Endothelial cell of umbilical vein (primary cell): Measurements from ENCODE around the gene MAGED4. TPM values are rescaled to one million over a fixed set of nuclear protein-coding genes. Genes with fewer than 3 reads are reported as not detected.

Source experiments
- BruUV-seq: library from RNA; stranded (reverse); fragments of 400-500 nt; replicated peaks from 2 replicates; lab custom pipeline; 2021; lab: Mats Ljungman, UMichigan
- CTCF ChIA-PET: fragments of 300-600, 350-600 bp; sonication (Branson Sonifier 250); formaldehyde crosslinking; loops from one replicate; lab custom pipeline; 2021; ENCODE audit warnings: antibody characterized with exemption, inconsistent platforms; lab: Charles Lee
- POLR2A ChIA-PET: fragments of 300-600, 350-600 bp; sonication (Branson Sonifier 250); formaldehyde crosslinking; loops from one replicate; lab custom pipeline; 2021; ENCODE audit warnings: antibody characterized with exemption, inconsistent platforms; lab: Charles Lee
- DNase-seq: peaks from one replicate; pipeline ENCODE4 v3.0.0-alpha.2; 2011; ENCODE audit warnings: low read depth, low spot score
- FAIRE-seq: peaks from 2 replicates; lab custom pipeline; 2011; peaks lifted over from hg19 to GRCh38; lab: Jason Lieb, UNC
- H2AFZ ChIP-seq: 2 replicates; pipeline ENCODE4 v1.6.0; 2012; ENCODE audit warnings: low read depth, low read length, control low read depth, inconsistent platforms
- H3K27ac ChIP-seq: 2 replicates; pipeline ENCODE4 v1.5.1; 2011; ENCODE audit warnings: low read depth, mild to moderate bottlenecking, control low read depth, low read length, moderate library complexity; ENCODE audit not compliant: insufficient read depth
- H3K27me3 ChIP-seq, 2 experiments: 2 replicates each; pipeline versions ENCODE4 v1.6.0 to v1.6.1; 2011; ENCODE audit warnings: low read length in 2 of 2, mixed read lengths in 1 of 2; ENCODE audit not compliant: control insufficient read depth in 2 of 2, insufficient read depth in 2 of 2
- H3K36me3 ChIP-seq, 2 experiments: 2 replicates in 1 of 2; 3 replicates in 1 of 2; pipeline ENCODE4 v1.5.1; 2011; ENCODE audit warnings: low read length in 2 of 2, mild to moderate bottlenecking in 1 of 2, moderate library complexity in 1 of 2; ENCODE audit not compliant: control insufficient read depth in 2 of 2, insufficient read depth in 2 of 2; ENCODE audit errors: extremely low read depth in 1 of 2
- H3K4me1 ChIP-seq: 3 replicates; pipeline ENCODE4 v1.5.1; 2011; ENCODE audit warnings: mild to moderate bottlenecking, low read length; ENCODE audit not compliant: control insufficient read depth, insufficient read depth; ENCODE audit errors: extremely low read depth
- H3K4me2 ChIP-seq: 2 replicates; pipeline ENCODE4 v1.6.1; 2011; ENCODE audit warnings: low read length, control low read depth, mixed read lengths; ENCODE audit not compliant: insufficient read depth
- H3K4me3 ChIP-seq, 3 experiments: fragments of 200-600 bp in 1 of 3; sonication (generic), shearing (Covaris generic) in 1 of 3; replicated peaks in 1 of 3; 2 replicates each; pipeline ENCODE4 v1.5.1; 2011 to 2016; ENCODE audit warnings: control low read depth in 3 of 3, low read length in 3 of 3, mild to moderate bottlenecking in 2 of 3, inconsistent platforms in 1 of 3, low read depth in 1 of 3, moderate library complexity in 1 of 3; ENCODE audit not compliant: insufficient read depth in 1 of 3
- H3K79me2 ChIP-seq: 2 replicates; pipeline ENCODE4 v1.6.0; 2012; ENCODE audit warnings: low read length, inconsistent platforms; ENCODE audit not compliant: control insufficient read depth, insufficient read depth
- H3K9ac ChIP-seq: replicated peaks from 2 replicates; pipeline ENCODE3; 2011; ENCODE audit warnings: low read length, control low read depth; ENCODE audit not compliant: insufficient read depth; ENCODE audit errors: extremely low read depth
- H3K9me1 ChIP-seq: replicated peaks from 3 replicates; pipeline ENCODE4 v1.6.0; 2011; ENCODE audit warnings: mild to moderate bottlenecking, low read length; ENCODE audit not compliant: control insufficient read depth, insufficient read depth; ENCODE audit errors: extremely low read depth
- H3K9me3 ChIP-seq: replicated peaks from 2 replicates; pipeline ENCODE4 v1.5.1; 2012; ENCODE audit warnings: low read length, inconsistent platforms; ENCODE audit not compliant: control insufficient read depth, insufficient read depth
- H4K20me1 ChIP-seq: replicated peaks from 2 replicates; pipeline ENCODE3; 2011; ENCODE audit warnings: mild to moderate bottlenecking, low read length; ENCODE audit not compliant: control insufficient read depth, insufficient read depth; ENCODE audit errors: extremely low read depth
- EZH2 ChIP-seq: IDR thresholded peaks from 2 replicates; pipeline ENCODE4 v1.6.1; 2012; ENCODE audit warnings: borderline replicate concordance, low read depth, mild to moderate bottlenecking, moderate library complexity, low read length, inconsistent platforms; ENCODE audit not compliant: severe bottlenecking
- FOS ChIP-seq: IDR thresholded peaks from 2 replicates; pipeline ENCODE4 v1.6.1; 2011; ENCODE audit warnings: mild to moderate bottlenecking, low read length, moderate library complexity, borderline replicate concordance; ENCODE audit not compliant: insufficient read depth
- GATA2 ChIP-seq: IDR thresholded peaks from 2 replicates; pipeline ENCODE4 v1.7.0; 2011; ENCODE audit warnings: low read depth, mild to moderate bottlenecking, moderate library complexity, mixed read lengths, low read length; ENCODE audit not compliant: insufficient read length, insufficient read depth
- JUN ChIP-seq: IDR thresholded peaks from 2 replicates; pipeline ENCODE4 v1.6.1; 2011; ENCODE audit warnings: borderline replicate concordance, low read depth; ENCODE audit not compliant: insufficient read length, insufficient read depth
- MYC ChIP-seq: IDR thresholded peaks from one replicate; pipeline ENCODE4 v1.6.1; 2011; ENCODE audit warnings: mild to moderate bottlenecking, low read depth, low read length
- POLR2A ChIP-seq: IDR thresholded peaks from 2 replicates; pipeline ENCODE4 v1.6.1; 2012; ENCODE audit warnings: low read depth, mild to moderate bottlenecking, control low read depth, low read length
- POLR2AphosphoS5 ChIP-seq: IDR thresholded peaks from 2 replicates; pipeline ENCODE4 v1.6.1; 2012; ENCODE audit warnings: low read depth, mild to moderate bottlenecking, control low read depth, low read length, moderate library complexity; ENCODE audit not compliant: insufficient read depth
- dilution Hi-C: fragments of 300-500 bp; cut with MboI; formaldehyde crosslinking; loops from one replicate; pipeline ENCODE4 v1.15.0; 2019; ENCODE audit warnings: low sequenced_read_pairs; ENCODE audit not compliant: extremely low pct_ligation_motif_present
- intact Hi-C: fragments of 100-400 bp; cut with micrococcal nuclease; formaldehyde crosslinking; loops from one replicate; pipeline ENCODE4 v1.10.0; 2022
- polyA plus RNA-seq, 4 experiments: library from polyadenylated mRNA; depleted of rRNA in 3 of 4; stranded (reverse) in 3 of 4; unstranded in 1 of 4; fragments of >200 nt; gene quantifications; 2 replicates each; pipeline versions ENCODE4 v1.2.1 to v1.2.3, GENCODE V29; 2011 to 2012; ENCODE audit warnings: missing spikeins in 1 of 4
- total RNA-seq: library from RNA; stranded (reverse); gene quantifications from 2 replicates; pipeline ENCODE4 v1.2.3, GENCODE V29; 2021
- TF ChIP-seq, protein P1 (sequence below), 2 donors: IDR thresholded peaks; 1 replicate in 1 of 2; 2 replicates in 1 of 2; pipeline ENCODE4 v1.5.1; 2011; ENCODE audit warnings: low read length in 2 of 2, mild to moderate bottlenecking in 2 of 2, moderate library complexity in 2 of 2, control low read depth in 1 of 2, inconsistent platforms in 1 of 2, low read depth in 1 of 2; ENCODE audit not compliant: insufficient read depth in 1 of 2; ENCODE audit errors: extremely low read depth in 1 of 2
- TF ChIP-seq, protein P2 (sequence below): IDR thresholded peaks from 2 replicates; pipeline ENCODE4 v1.6.1; 2011; ENCODE audit not compliant: insufficient read depth, insufficient read length

MAGED4 gene
- total and polyA plus RNA-seq, 2 donors (not counting 3 experiments of a cell fraction or from before 2014, with no cell fraction given), result 7.7 to 25.3 TPM

DNA sequence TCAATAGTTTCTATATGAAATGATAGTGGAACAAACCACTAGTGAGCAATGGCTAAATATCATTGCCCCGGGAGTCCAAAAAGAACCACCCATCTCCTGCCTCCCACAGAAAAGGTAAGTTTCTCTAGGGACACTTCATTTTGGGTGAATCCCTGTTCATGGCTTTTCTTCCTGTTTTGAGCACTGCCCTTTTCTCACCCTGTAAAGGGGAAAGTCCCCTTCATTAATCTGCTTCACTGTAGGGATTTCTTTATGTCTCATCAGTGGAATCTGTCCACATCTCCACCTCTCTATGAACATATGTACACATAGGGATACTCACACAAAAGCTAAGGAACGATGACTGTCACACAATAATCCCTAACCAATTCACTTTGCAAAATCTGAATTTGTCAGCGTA lies 28.6 kb downstream of the MAGED4 start:
- TF ChIP-seq JUN, result no peak
- H3K4me2 ChIP-seq, result no peak overlapping the region
- no peak overlapping the region for H3K27ac ChIP-seq
- FAIRE-seq, result no peak
- no peaks in the 10 kb centered on the region for H3K79me2 ChIP-seq
- ChIA-PET CTCF (no interaction called here), POLR2A (no interaction called here)
- no peaks in the 10 kb centered on the region for H3K27me3 ChIP-seq
- no peaks in the 10 kb centered on the region for H3K4me1 ChIP-seq
- no peak for DNase-seq
- intact Hi-C loops, result no loop called here
- H3K9ac ChIP-seq, result no peak overlapping the region
- dilution Hi-C loops, result no loop called here
- no peak overlapping the region for H2AFZ ChIP-seq
- H3K9me1 ChIP-seq, result no peaks in the 10 kb centered on the region
- H3K36me3 ChIP-seq, result no peaks in the 10 kb centered on the region
- H4K20me1 ChIP-seq, result no peaks in the 10 kb centered on the region
- no peaks in the 10 kb centered on the region for H3K9me3 ChIP-seq
- BruUV-seq, result no TSS peak
- no peak overlapping the region for H3K4me3 ChIP-seq

DNA sequence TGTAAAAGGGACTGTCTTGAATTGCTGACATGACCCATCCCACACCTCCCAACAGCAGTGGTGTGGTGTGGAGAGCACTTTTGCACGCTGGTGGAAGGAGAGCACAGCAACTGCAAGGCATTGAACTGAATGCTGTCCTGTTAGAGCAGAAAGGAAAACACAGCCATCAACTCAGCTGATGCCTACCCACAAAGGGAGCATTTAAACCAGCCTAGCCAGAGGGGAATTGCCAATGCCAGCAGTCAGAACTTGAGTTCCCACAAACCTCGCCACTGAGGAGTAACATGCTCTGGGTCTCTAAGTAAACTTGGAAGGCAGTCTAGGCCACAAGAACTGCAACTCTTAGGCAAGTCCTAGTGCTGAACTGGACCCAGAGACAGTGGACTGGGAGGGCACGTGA lies 31.9 kb downstream of the MAGED4 start:
- ChIA-PET POLR2A (no interaction called here), CTCF (interaction anchor here (1.5 kb wide), 1 partner anchor 575 kb away, joined by 4 read pairs; no protein-coding TSS in a partner anchor)
- no peaks in the 10 kb centered on the region for H3K9me1 ChIP-seq
- H3K4me3 ChIP-seq, result no peak overlapping the region
- TF ChIP-seq FOS (no peak), EZH2 (no peak), POLR2AphosphoS5 (no peak), POLR2A (no peak), MYC (no peak), JUN (no peak), GATA2 (no peak)
- TF ChIP-seq, protein P1, sequence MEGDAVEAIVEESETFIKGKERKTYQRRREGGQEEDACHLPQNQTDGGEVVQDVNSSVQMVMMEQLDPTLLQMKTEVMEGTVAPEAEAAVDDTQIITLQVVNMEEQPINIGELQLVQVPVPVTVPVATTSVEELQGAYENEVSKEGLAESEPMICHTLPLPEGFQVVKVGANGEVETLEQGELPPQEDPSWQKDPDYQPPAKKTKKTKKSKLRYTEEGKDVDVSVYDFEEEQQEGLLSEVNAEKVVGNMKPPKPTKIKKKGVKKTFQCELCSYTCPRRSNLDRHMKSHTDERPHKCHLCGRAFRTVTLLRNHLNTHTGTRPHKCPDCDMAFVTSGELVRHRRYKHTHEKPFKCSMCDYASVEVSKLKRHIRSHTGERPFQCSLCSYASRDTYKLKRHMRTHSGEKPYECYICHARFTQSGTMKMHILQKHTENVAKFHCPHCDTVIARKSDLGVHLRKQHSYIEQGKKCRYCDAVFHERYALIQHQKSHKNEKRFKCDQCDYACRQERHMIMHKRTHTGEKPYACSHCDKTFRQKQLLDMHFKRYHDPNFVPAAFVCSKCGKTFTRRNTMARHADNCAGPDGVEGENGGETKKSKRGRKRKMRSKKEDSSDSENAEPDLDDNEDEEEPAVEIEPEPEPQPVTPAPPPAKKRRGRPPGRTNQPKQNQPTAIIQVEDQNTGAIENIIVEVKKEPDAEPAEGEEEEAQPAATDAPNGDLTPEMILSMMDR (IDR thresholded peaks at IDR 0.05; ENCODE audit: extremely low read depth in 1 of 2, insufficient read depth in 1 of 2, low read depth in 1 of 2, low read length in 2 of 2), result no peak
- TF ChIP-seq, protein P2, sequence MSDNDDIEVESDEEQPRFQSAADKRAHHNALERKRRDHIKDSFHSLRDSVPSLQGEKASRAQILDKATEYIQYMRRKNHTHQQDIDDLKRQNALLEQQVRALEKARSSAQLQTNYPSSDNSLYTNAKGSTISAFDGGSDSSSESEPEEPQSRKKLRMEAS, result no peak
- no peaks in the 10 kb centered on the region for H4K20me1 ChIP-seq
- no TSS peak for BruUV-seq
- H2AFZ ChIP-seq, result no peak overlapping the region
- DNase-seq (no peak), FAIRE-seq (no peak)
- dilution Hi-C loops (no loop called here), intact Hi-C loops (no loop called here)
- no peaks in the 10 kb centered on the region for H3K79me2 ChIP-seq
- H3K36me3 ChIP-seq, result no peaks in the 10 kb centered on the region
- H3K27ac ChIP-seq, result no peak overlapping the region
- no peaks in the 10 kb centered on the region for H3K4me1 ChIP-seq
- no peak overlapping the region for H3K4me2 ChIP-seq
- H3K9me3 ChIP-seq, result no peaks in the 10 kb centered on the region
- no peak overlapping the region for H3K9ac ChIP-seq
- no peaks in the 10 kb centered on the region for H3K27me3 ChIP-seq
